Endodermal cell (in vitro differentiated cells): ENCODE measurements around the gene RAB1A. TPM values are rescaled to one million over a fixed set of nuclear protein-coding genes. Genes with fewer than 3 reads are reported as not detected.

ENCODE experiments used
- DNase-seq: peaks from one replicate; pipeline ENCODE4 v3.0.0-alpha.2; 2017
- H3K27ac ChIP-seq: 2 replicates; pipeline ENCODE4 v1.5.1; 2013; ENCODE audit warnings: mild to moderate bottlenecking, low read depth, low read length, moderate library complexity
- H3K27me3 ChIP-seq: 2 replicates; pipeline ENCODE4 v1.6.1; 2013; ENCODE audit warnings: mild to moderate bottlenecking, low read length, moderate library complexity; ENCODE audit not compliant: insufficient read depth, control insufficient read depth, poor library complexity, severe bottlenecking
- H3K36me3 ChIP-seq: 2 replicates; pipeline ENCODE4 v1.7.0; 2013; ENCODE audit warnings: mild to moderate bottlenecking, low read length, moderate library complexity; ENCODE audit not compliant: control insufficient read depth, insufficient read depth
- H3K4me1 ChIP-seq: one replicate; pipeline ENCODE4 v1.7.0; 2013; ENCODE audit warnings: low read length; ENCODE audit not compliant: control insufficient read depth, insufficient read depth
- H3K4me3 ChIP-seq: 2 replicates; pipeline ENCODE4 v1.5.1; 2013; ENCODE audit warnings: mild to moderate bottlenecking, low read length, moderate library complexity
- H3K9ac ChIP-seq: 2 replicates; pipeline ENCODE4 v1.6.1; 2013; ENCODE audit warnings: mild to moderate bottlenecking, low read length, moderate library complexity; ENCODE audit not compliant: poor library complexity, severe bottlenecking; ENCODE audit errors: extremely low read depth
- H3K9me3 ChIP-seq: 2 replicates; pipeline ENCODE4 v1.6.1; 2013; ENCODE audit warnings: mild to moderate bottlenecking, low read length, moderate library complexity; ENCODE audit not compliant: control insufficient read depth
- H3K27ac Mint-ChIP-seq: 2 replicates; pipeline ENCODE4 v1.8.0; 2020; ENCODE audit warnings: mixed read lengths
- H3K27me3 Mint-ChIP-seq: 2 replicates; pipeline ENCODE4 v1.8.0; 2021; ENCODE audit warnings: mild to moderate bottlenecking, mixed read lengths; ENCODE audit not compliant: insufficient read depth
- H3K36me3 Mint-ChIP-seq: 2 replicates; pipeline ENCODE4 v1.8.0; 2020; ENCODE audit warnings: low read depth, mixed read lengths
- H3K4me1 Mint-ChIP-seq: 2 replicates; pipeline ENCODE4 v1.8.0; 2020; ENCODE audit warnings: mixed read lengths
- H3K4me3 Mint-ChIP-seq: 2 replicates; pipeline ENCODE4 v1.8.0; 2020; ENCODE audit warnings: mild to moderate bottlenecking, moderate library complexity, mixed read lengths
- H3K9me3 Mint-ChIP-seq: 2 replicates; pipeline ENCODE4 v1.8.0; 2020; ENCODE audit warnings: mild to moderate bottlenecking, mixed read lengths
- WGBS, 2 experiments: methylation state at CpG; one replicate each; pipeline versions ENCODE4 v1.1.5 to v1.1.7; 2013; ENCODE audit warnings: missing lambda C conversion rate in 2 of 2, mixed read lengths in 1 of 2; ENCODE audit not compliant: insufficient coverage in 1 of 2, insufficient read length in 1 of 2; 5-methylcytosine and 5-hydroxymethylcytosine counted together
- total RNA-seq, 2 donors: library from RNA; stranded (reverse); fragmentation: NEBNext Ultra II Directional in 1 of 2; extraction: Animal tissue kit (Norgen Biotek cat#: 25700) in 1 of 2; gene quantifications; 2 replicates in 1 of 2; 3 replicates in 1 of 2; pipeline ENCODE4 v1.2.1, GENCODE V29; 2021
- TF ChIP-seq, protein P1 (sequence below): fragments of 200-600 bp; sonication (generic); conservative IDR thresholded peaks from 2 replicates; pipeline ENCODE4 v1.5.0; 2021; ENCODE audit warnings: antibody characterized with exemption, mild to moderate bottlenecking

Gene RAB1A
- total RNA-seq, 2 donors from 2014 or later = 122 to 125 TPM

DNA sequence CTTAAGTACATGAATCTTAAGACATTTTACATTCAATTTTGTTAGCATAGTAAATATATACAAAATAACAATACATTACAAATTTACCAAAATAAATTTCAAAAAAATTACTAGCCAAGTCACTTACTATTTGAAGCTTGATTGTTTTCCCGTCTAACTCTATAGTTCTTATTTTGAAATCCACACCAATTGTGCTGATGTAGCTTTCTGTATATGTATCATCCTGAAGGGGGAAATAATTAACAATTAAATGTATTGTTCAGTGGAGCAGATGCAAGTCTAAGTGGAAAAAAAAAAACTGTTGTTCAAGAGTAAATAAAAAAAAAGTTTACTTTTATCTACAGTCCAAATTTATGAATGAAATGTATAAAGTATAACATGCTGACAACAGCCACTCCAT lies 32.1 kb downstream of the RAB1A start:
- H3K4me3 ChIP-seq = no peak overlapping the region
- Mint-ChIP-seq H3K4me1 (peaks cover 10% of the 10 kb centered on the region), H3K36me3 (peaks cover 74% of the 10 kb centered on the region), H3K27ac (no peak overlapping the region), H3K27me3 (no peaks in the 10 kb centered on the region), H3K4me3 (no peak overlapping the region), H3K9me3 (no peaks in the 10 kb centered on the region)
- no peaks in the 10 kb centered on the region for H3K27me3 ChIP-seq
- peaks cover 4% of the 10 kb centered on the region for H3K9me3 ChIP-seq
- no peak overlapping the region for H3K27ac ChIP-seq
- WGBS, 2 experiments = 93% methylated on average over 1 of the region's 1 CpG; no CpG with 5 or more reads in 1 of the 2 experiments
- DNase-seq = no peak
- H3K4me1 ChIP-seq = no peaks in the 10 kb centered on the region
- H3K36me3 ChIP-seq = peaks cover 89% of the 10 kb centered on the region
- H3K9ac ChIP-seq = no peak overlapping the region
- TF ChIP-seq, protein P1, sequence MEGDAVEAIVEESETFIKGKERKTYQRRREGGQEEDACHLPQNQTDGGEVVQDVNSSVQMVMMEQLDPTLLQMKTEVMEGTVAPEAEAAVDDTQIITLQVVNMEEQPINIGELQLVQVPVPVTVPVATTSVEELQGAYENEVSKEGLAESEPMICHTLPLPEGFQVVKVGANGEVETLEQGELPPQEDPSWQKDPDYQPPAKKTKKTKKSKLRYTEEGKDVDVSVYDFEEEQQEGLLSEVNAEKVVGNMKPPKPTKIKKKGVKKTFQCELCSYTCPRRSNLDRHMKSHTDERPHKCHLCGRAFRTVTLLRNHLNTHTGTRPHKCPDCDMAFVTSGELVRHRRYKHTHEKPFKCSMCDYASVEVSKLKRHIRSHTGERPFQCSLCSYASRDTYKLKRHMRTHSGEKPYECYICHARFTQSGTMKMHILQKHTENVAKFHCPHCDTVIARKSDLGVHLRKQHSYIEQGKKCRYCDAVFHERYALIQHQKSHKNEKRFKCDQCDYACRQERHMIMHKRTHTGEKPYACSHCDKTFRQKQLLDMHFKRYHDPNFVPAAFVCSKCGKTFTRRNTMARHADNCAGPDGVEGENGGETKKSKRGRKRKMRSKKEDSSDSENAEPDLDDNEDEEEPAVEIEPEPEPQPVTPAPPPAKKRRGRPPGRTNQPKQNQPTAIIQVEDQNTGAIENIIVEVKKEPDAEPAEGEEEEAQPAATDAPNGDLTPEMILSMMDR = no peak

DNA sequence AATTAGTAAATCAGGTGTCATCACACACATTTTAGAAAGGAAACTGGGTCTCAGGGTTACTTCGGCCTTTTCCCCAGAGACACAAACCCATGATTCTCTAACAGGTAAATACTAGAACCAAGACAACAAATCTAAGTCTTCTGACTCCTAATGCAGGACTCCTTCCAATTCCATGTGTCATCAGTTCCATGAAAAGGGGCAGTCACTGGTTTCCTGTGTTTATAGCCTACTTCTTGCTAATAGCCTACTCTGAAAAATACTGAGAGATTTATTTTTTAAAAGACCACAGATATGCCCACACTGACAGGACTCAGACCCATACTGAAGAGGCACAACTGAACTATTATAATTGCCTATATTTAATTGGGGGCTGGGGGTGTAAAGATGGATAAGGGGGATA lies 33.0 kb downstream of the RAB1A start:
- Histone ChIP-seq H3K27me3 (no peaks in the 10 kb centered on the region), H3K36me3 (peaks cover 90% of the 10 kb centered on the region), H3K4me3 (no peak overlapping the region), H3K9me3 (peaks cover 4% of the 10 kb centered on the region), H3K27ac (no peak overlapping the region), H3K9ac (no peak overlapping the region), H3K4me1 (no peaks in the 10 kb centered on the region)
- no peaks in the 10 kb centered on the region for H3K9me3 Mint-ChIP-seq
- peaks cover 10% of the 10 kb centered on the region for H3K4me1 Mint-ChIP-seq
- no peak overlapping the region for H3K4me3 Mint-ChIP-seq
- 89 to 100% methylated on average over 1 of the region's 1 CpG for WGBS, 2 experiments
- no peaks in the 10 kb centered on the region for H3K27me3 Mint-ChIP-seq
- TF ChIP-seq, protein P1 = no peak
- DNase-seq = no peak
- peak overlapping the region; percentile 18 for H3K27ac Mint-ChIP-seq
- H3K36me3 Mint-ChIP-seq = peaks cover 74% of the 10 kb centered on the region

DNA sequence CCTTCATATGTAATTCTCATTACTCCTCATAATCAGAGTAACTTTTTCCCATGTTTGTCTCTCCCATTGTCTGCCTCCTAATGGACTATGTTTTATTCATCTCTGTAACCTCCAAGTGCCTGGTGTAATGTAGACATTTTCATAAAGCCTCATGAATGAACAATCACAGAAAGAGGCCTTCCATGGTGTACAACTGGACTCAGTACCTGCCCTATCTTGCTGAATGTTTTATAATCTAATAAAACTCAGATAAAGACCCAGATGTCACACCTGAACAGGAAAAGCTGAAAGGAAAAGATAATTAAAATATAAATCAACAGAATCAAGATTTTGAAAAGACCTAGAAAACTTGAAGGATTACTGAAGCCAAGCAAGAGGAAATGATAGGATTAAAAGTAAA lies 36.7 kb downstream of the RAB1A start:
- Mint-ChIP-seq H3K4me1 (peaks cover 10% of the 10 kb centered on the region), H3K27ac (no peak overlapping the region), H3K9me3 (no peaks in the 10 kb centered on the region), H3K4me3 (no peak overlapping the region), H3K36me3 (peaks cover 73% of the 10 kb centered on the region), H3K27me3 (no peaks in the 10 kb centered on the region)
- no peak overlapping the region for H3K9ac ChIP-seq
- H3K36me3 ChIP-seq = peaks cover 92% of the 10 kb centered on the region
- H3K4me1 ChIP-seq = no peaks in the 10 kb centered on the region
- peaks cover 4% of the 10 kb centered on the region for H3K9me3 ChIP-seq
- H3K27ac ChIP-seq = no peak overlapping the region
- no peak overlapping the region for H3K4me3 ChIP-seq
- no peak for DNase-seq
- TF ChIP-seq, protein P1 = no peak
- no peaks in the 10 kb centered on the region for H3K27me3 ChIP-seq
